Measurements from ENCODE around the gene PRKCA.

The PRKCA gene

DNA sequence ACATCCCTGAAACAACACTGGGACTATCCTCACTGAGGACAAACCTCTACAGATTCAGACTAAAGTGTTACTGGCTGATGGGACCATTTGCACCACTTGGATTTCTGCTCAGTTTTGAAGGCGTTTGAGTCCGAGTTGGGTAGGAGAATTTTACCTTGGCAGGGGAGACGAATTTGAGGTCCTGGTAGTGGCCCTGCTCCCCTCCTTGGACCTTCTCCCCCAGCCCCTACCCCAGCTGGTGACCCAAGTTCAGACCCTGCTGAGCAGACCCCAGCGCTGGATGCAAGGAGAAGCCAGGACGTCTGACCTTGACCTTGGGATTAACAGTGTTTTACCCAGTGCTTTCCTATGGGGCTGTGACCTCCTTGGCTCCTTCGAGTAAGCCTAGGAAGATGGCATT is 546.1 kb downstream of the PRKCA start:
- H3K36me3 Mint-ChIP-seq (ENCODE audit: low read depth) = no peaks in the 10 kb centered on the region
- H3K27me3 Mint-ChIP-seq (ENCODE audit: low read depth) = peaks cover 5% of the 10 kb centered on the region
- H3K4me1 Mint-ChIP-seq (ENCODE audit: low read depth) = no peaks in the 10 kb centered on the region
- H3K4me3 Mint-ChIP-seq = no peak overlapping the region
- H3K9me3 Mint-ChIP-seq = peaks cover 6% of the 10 kb centered on the region
- H3K27ac Mint-ChIP-seq = no peak overlapping the region

DNA sequence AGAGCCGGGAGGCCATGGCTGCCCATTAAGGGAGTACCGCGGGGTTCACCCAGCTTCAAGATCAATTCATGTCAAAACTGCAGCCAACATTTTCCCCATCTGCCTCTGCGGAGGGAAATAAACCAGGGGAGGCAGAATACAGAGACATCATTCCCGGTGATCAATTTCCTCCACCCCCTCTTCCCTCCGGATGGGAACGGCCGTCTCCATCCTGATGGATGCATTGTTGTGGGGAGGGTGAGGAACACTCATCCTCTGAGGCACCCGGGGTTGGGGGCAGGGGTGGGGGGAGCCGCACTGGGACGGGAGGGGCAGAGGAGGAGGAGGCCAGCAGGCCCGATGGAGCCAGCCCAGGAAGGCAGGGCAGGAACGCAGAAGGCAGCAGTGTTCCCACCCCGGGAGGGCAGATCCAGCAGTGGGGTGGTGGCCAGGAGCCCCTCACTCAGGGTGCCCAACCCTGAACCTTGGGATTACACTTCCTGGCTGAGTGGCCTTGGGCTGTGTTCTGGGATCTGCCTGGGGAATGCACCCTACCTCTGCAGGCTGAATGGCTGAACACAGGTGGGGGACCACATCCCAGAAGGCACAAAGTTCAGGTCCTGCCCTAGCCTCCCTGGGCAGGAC is 546.7 kb downstream of the PRKCA start:
- no peaks in the 10 kb centered on the region for H3K36me3 Mint-ChIP-seq (ENCODE audit: low read depth)
- peaks cover 6% of the 10 kb centered on the region for H3K9me3 Mint-ChIP-seq
- H3K27ac Mint-ChIP-seq = no peak overlapping the region
- no peak overlapping the region for H3K4me3 Mint-ChIP-seq
- H3K27me3 Mint-ChIP-seq (ENCODE audit: low read depth) = peaks cover 5% of the 10 kb centered on the region
- no peaks in the 10 kb centered on the region for H3K4me1 Mint-ChIP-seq (ENCODE audit: low read depth)

DNA sequence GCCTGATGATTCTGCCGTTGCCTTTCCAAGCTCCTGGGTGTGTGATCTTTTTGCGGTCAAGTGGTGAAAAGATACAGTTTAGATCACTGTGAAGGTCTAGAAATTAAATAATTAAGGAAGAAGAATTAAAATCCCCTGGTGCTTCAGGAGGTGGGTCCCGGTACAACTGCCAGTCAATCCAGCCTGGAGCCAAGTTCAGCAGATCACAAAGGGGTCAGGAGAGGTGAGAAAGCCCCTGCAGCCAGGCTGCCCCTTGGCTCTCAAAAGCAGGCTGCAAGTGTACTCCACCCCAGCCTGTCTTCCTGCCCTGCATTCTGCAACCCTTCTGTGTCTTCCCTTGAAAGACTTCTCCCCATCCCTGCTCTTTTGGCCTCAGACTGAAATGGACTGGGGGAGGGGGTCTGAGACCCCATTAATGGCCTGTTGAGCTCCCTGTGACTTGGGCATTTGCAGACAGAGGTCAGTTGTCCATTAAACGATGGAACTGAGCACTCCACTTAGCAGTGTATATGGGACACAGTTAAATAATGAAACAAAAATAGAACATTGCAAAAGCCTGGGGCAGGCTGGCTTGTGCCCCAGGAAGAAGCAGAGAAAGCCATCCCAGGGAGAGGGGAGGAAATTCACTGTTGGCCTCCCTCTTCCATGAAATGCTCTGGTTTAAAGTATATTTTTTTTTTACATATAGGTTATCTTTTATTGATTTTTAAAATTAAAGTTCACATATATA is 547.6 kb downstream of the PRKCA start:
- Mint-ChIP-seq H3K27me3 (ENCODE audit: low read depth) (peaks cover 5% of the 10 kb centered on the region), H3K9me3 (peaks cover 12% of the 10 kb centered on the region), H3K27ac (no peak overlapping the region), H3K4me1 (ENCODE audit: low read depth) (no peaks in the 10 kb centered on the region), H3K36me3 (ENCODE audit: low read depth) (no peaks in the 10 kb centered on the region), H3K4me3 (no peak overlapping the region)

DNA sequence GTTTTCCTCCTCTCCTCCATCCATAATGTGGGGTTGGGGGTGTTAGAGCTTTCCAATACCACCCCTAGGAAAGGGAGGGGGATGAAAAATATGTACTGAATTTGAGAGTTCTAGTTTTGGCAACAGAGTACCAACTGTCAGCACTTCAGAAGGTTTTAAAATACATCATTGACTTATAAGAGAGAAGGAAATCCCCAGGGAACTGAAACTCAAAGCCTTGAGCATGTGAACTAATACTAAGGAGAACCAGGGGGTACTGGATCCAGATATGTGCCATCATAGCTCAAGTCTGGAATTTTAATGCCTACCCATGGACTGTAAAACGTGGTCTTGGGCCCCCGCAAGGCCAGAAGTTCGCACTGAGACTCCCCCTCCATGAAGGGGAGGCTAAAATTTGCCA is 548.3 kb downstream of the PRKCA start:
- Mint-ChIP-seq H3K36me3 (ENCODE audit: low read depth) (no peaks in the 10 kb centered on the region), H3K27ac (no peak overlapping the region), H3K27me3 (ENCODE audit: low read depth) (peaks cover 5% of the 10 kb centered on the region), H3K4me3 (no peak overlapping the region), H3K9me3 (peaks cover 12% of the 10 kb centered on the region), H3K4me1 (ENCODE audit: low read depth) (no peaks in the 10 kb centered on the region)

DNA sequence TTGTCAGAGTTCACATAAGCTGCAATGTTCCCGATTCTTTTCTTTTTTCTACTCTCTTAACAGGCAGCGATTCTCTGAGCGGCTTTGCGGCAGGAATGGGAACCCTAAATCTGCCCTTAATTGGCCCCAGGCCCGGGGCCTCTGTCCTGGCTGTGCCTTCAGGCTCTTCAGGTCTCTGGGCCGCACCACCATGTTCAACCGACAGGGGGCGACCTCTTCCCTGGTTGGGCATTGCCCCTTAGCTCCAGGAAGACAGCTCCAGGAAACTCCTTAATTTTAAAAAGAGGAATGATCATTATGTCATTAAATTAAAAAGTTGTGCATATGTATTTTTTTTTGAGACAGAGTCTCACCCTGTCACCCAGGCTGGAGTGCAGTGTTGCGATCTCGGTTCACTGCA is 552.8 kb downstream of the PRKCA start:
- no peaks in the 10 kb centered on the region for H3K4me1 Mint-ChIP-seq (ENCODE audit: low read depth)
- no peaks in the 10 kb centered on the region for H3K36me3 Mint-ChIP-seq (ENCODE audit: low read depth)
- H3K9me3 Mint-ChIP-seq = peaks cover 10% of the 10 kb centered on the region
- H3K4me3 Mint-ChIP-seq = no peak overlapping the region
- no peak overlapping the region for H3K27ac Mint-ChIP-seq
- H3K27me3 Mint-ChIP-seq (ENCODE audit: low read depth) = peaks cover 5% of the 10 kb centered on the region

DNA sequence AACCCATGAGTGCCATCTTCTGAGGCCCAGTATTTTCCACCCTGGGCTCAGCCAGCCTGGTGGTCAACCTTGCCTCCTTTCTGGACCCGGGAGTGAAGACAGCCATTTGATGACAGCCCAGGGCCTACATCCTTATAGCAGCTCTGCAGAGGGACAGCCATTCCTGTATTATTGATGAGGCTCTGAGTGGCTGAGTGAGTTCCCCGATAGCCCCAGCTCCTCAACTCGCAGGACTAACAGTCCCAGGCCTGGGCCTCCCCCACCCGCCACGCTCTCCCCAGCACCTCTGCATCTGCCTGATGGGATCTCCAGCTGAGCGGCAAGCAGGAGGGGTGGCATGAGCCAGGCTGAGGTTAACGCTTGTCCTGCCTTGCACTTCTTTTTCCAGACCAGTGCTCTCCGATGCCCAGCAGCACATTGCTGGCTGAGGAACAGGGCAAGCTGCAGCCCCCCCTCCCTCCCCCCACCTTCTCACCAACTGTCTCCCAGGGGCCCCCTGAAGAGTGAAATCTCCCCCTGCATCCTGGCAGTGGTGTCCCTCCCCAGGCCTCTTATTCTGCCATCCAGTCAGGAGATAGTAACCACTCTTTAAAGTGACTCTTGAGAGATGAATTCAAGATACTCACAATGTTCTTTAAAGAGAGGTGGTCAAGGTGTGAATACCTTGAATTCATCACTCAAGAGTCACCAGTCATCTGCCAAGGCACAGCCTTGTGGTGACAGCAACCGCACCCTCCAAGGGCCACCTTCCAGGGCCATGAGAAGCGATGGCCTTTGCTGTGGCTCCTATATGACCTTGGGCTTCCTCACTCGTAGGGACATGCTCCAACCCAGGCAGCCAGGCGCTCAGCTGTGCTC is 556.0 kb downstream of the PRKCA start:
- H3K27ac Mint-ChIP-seq = no peak overlapping the region
- no peak overlapping the region for H3K4me3 Mint-ChIP-seq
- H3K36me3 Mint-ChIP-seq (ENCODE audit: low read depth) = no peaks in the 10 kb centered on the region
- H3K9me3 Mint-ChIP-seq = peaks cover 10% of the 10 kb centered on the region
- no peaks in the 10 kb centered on the region for H3K27me3 Mint-ChIP-seq (ENCODE audit: low read depth)
- no peaks in the 10 kb centered on the region for H3K4me1 Mint-ChIP-seq (ENCODE audit: low read depth)

DNA sequence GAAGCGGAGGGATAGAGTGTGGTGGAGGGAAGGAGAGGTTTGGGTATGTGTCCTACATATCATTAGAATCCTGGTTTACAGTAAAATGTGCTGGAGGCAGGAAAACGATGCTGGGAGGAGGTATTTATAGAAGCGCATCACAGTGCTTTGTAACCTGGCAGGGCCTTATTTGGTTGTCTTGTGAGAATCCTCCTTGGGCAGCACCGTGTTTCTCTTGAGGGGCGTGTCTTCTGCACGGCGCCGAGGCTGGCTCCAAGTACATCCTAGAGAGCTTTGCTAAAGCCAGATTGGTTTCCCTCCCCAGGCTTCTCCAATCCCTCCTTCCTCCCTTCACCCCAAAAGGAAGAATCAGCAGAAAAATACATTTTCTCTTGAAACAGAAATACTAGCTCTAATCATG is 556.9 kb downstream of the PRKCA start:
- no peaks in the 10 kb centered on the region for H3K36me3 Mint-ChIP-seq (ENCODE audit: low read depth)
- no peak overlapping the region for H3K4me3 Mint-ChIP-seq
- H3K27me3 Mint-ChIP-seq (ENCODE audit: low read depth) = peaks cover 2% of the 10 kb centered on the region
- H3K27ac Mint-ChIP-seq = no peak overlapping the region
- no peaks in the 10 kb centered on the region for H3K4me1 Mint-ChIP-seq (ENCODE audit: low read depth)
- H3K9me3 Mint-ChIP-seq = peaks cover 10% of the 10 kb centered on the region

DNA sequence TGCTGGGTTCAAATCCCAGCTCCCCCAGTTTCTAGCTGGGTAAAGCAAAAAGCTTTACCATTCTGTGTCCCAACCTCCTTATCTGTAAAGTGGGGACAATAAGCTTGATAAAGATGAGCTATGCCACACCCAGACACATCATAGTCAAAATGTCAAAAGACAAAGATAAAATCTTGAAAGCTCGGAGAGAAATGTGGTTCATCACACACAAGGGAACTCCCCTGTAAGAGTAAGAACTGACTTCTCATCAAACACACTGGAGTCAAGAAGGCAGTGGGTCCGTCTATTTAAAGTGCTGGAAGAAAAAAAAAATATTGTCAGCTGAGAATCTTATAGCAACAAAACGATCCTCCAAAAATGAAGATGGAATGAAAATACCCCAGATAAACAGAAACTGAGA is 557.8 kb downstream of the PRKCA start:
- H3K27me3 Mint-ChIP-seq (ENCODE audit: low read depth) = peaks cover 3% of the 10 kb centered on the region
- H3K4me3 Mint-ChIP-seq = no peak overlapping the region
- no peak overlapping the region for H3K27ac Mint-ChIP-seq
- H3K9me3 Mint-ChIP-seq = peaks cover 5% of the 10 kb centered on the region
- no peaks in the 10 kb centered on the region for H3K36me3 Mint-ChIP-seq (ENCODE audit: low read depth)
- no peaks in the 10 kb centered on the region for H3K4me1 Mint-ChIP-seq (ENCODE audit: low read depth)
